ENCODE measurements around the gene CLK3.

Gene CLK3

GRCh38 chr15:74676801-74677200 is 61.2 kb downstream of the CLK3 start:
- no peak for DNase-seq (ENCODE audit: low spot score)
- no peak for TF ChIP-seq CTCF (IDR thresholded peaks at IDR 0.05; ENCODE audit: poor library complexity, severe bottlenecking)
- Histone ChIP-seq H3K27ac (ENCODE audit: poor library complexity, severe bottlenecking) (no peak overlapping the region), H3K27me3 (ENCODE audit: insufficient read depth, poor library complexity, severe bottlenecking) (no peaks in the 10 kb centered on the region), H3K4me3 (ENCODE audit: severe bottlenecking) (no peak overlapping the region), H3K9me3 (ENCODE audit: severe bottlenecking) (no peaks in the 10 kb centered on the region), H3K4me1 (ENCODE audit: insufficient read depth, poor library complexity, severe bottlenecking) (no peaks in the 10 kb centered on the region), H3K36me3 (ENCODE audit: low read depth) (peaks cover 32% of the 10 kb centered on the region)
- no peak for ATAC-seq (ENCODE audit: low read depth)
